ENCODE data around the gene PARD3. TPM values are rescaled to one million over a fixed set of nuclear protein-coding genes. Genes with fewer than 3 reads are reported as not detected.

PARD3 gene
- total and polyA plus RNA-seq, 2 experiments from 2014 or later, result 47.2 to 59.7 TPM

- TF ChIP-seq CTCF (IDR thresholded peaks at IDR 0.05; ENCODE audit: poor library complexity) (no peak), EZH2 (IDR thresholded peaks at IDR 0.05; ENCODE audit: borderline replicate concordance) (no peak), EZH2phosphoT487 (IDR thresholded peaks at IDR 0.05; ENCODE audit: low read depth, severe bottlenecking, unreplicated experiment) (no peak)
- Histone ChIP-seq H4K20me1 (ENCODE audit: insufficient read depth, poor library complexity, severe bottlenecking) (peaks cover under 1% of the 10 kb centered on the region), H3K36me3 (replicated peaks; ENCODE audit: insufficient read depth, low read depth) (no peaks in the 10 kb centered on the region), H2AFZ (no peak overlapping the region), H3K4me3 (no peak overlapping the region), H3K4me2 (no peak overlapping the region), H3K9me3 (ENCODE audit: low read depth) (no peaks in the 10 kb centered on the region), H3K79me2 (peaks cover 87% of the 10 kb centered on the region), H3K27ac (no peak overlapping the region), H3K4me1 (ENCODE audit: insufficient read depth) (no peaks in the 10 kb centered on the region), H3K9me2 (replicated peaks; ENCODE audit: insufficient read depth) (no peaks in the 10 kb centered on the region), H3K27me3 (no peaks in the 10 kb centered on the region)
- no peak for DNase-seq (ENCODE audit: low spot score)
- WGBS (ENCODE audit: low lambda C conversion rate, missing lambda C conversion rate), result 88% methylated on average over 2 of the region's 2 CpGs
Observed at GRCh38 chr10:34618611-34619010, 196.5 kb downstream of the PARD3 start.

GRCh38 chr10:34615770-34616169, 199.3 kb downstream of the PARD3 start:
- Histone ChIP-seq H3K4me2 (no peak overlapping the region), H4K20me1 (ENCODE audit: insufficient read depth, poor library complexity, severe bottlenecking) (peaks cover 5% of the 10 kb centered on the region), H3K27me3 (no peaks in the 10 kb centered on the region), H3K9me2 (replicated peaks; ENCODE audit: insufficient read depth) (no peaks in the 10 kb centered on the region), H3K27ac (no peak overlapping the region), H3K36me3 (replicated peaks; ENCODE audit: insufficient read depth, low read depth) (no peaks in the 10 kb centered on the region), H3K4me1 (ENCODE audit: insufficient read depth) (no peaks in the 10 kb centered on the region), H3K4me3 (no peak overlapping the region), H3K79me2 (peaks cover 84% of the 10 kb centered on the region), H2AFZ (no peak overlapping the region), H3K9me3 (ENCODE audit: low read depth) (no peaks in the 10 kb centered on the region)
- no peak for DNase-seq (ENCODE audit: low spot score)
- TF ChIP-seq EZH2 (IDR thresholded peaks at IDR 0.05; ENCODE audit: borderline replicate concordance) (no peak), EZH2phosphoT487 (IDR thresholded peaks at IDR 0.05; ENCODE audit: low read depth, severe bottlenecking, unreplicated experiment) (no peak), CTCF (IDR thresholded peaks at IDR 0.05; ENCODE audit: poor library complexity) (no peak)
- 98% methylated on average over 3 of the region's 3 CpGs for WGBS (ENCODE audit: low lambda C conversion rate, missing lambda C conversion rate)

GRCh38 chr10:34613491-34613890, 201.6 kb downstream of the PARD3 start:
- Histone ChIP-seq H3K4me1 (ENCODE audit: insufficient read depth) (no peaks in the 10 kb centered on the region), H3K27me3 (no peaks in the 10 kb centered on the region), H2AFZ (no peak overlapping the region), H3K4me3 (no peak overlapping the region), H3K4me2 (no peak overlapping the region), H3K27ac (no peak overlapping the region), H3K9me2 (replicated peaks; ENCODE audit: insufficient read depth) (no peaks in the 10 kb centered on the region), H3K9me3 (ENCODE audit: low read depth) (no peaks in the 10 kb centered on the region), H3K36me3 (replicated peaks; ENCODE audit: insufficient read depth, low read depth) (no peaks in the 10 kb centered on the region), H4K20me1 (ENCODE audit: insufficient read depth, poor library complexity, severe bottlenecking) (peaks cover 5% of the 10 kb centered on the region), H3K79me2 (peaks cover 84% of the 10 kb centered on the region)
- WGBS (ENCODE audit: low lambda C conversion rate, missing lambda C conversion rate), result 77% methylated on average over 3 of the region's 3 CpGs
- TF ChIP-seq CTCF (IDR thresholded peaks at IDR 0.05; ENCODE audit: poor library complexity), result no peak
- no peak for TF ChIP-seq EZH2phosphoT487 (IDR thresholded peaks at IDR 0.05; ENCODE audit: low read depth, severe bottlenecking, unreplicated experiment)
- TF ChIP-seq EZH2 (IDR thresholded peaks at IDR 0.05; ENCODE audit: borderline replicate concordance), result no peak
- no peak for DNase-seq (ENCODE audit: low spot score)

- H2AFZ ChIP-seq, result no peak overlapping the region
- H3K4me3 ChIP-seq, result no peak overlapping the region
- no peak for TF ChIP-seq EZH2phosphoT487 (IDR thresholded peaks at IDR 0.05; ENCODE audit: low read depth, severe bottlenecking, unreplicated experiment)
- TF ChIP-seq EZH2 (IDR thresholded peaks at IDR 0.05; ENCODE audit: borderline replicate concordance), result no peak
- TF ChIP-seq CTCF (IDR thresholded peaks at IDR 0.05; ENCODE audit: poor library complexity), result no peak
- no peaks in the 10 kb centered on the region for H3K27me3 ChIP-seq
- no peaks in the 10 kb centered on the region for H3K9me2 ChIP-seq (replicated peaks; ENCODE audit: insufficient read depth)
- DNase-seq (ENCODE audit: low spot score), result no peak
- H3K36me3 ChIP-seq (replicated peaks; ENCODE audit: insufficient read depth, low read depth), result no peaks in the 10 kb centered on the region
- no peaks in the 10 kb centered on the region for H3K9me3 ChIP-seq (ENCODE audit: low read depth)
- H3K4me2 ChIP-seq, result no peak overlapping the region
- no peak overlapping the region for H3K27ac ChIP-seq
- WGBS (ENCODE audit: low lambda C conversion rate, missing lambda C conversion rate), result 100% methylated on average over 1 of the region's 1 CpG
- no peaks in the 10 kb centered on the region for H3K4me1 ChIP-seq (ENCODE audit: insufficient read depth)
- H4K20me1 ChIP-seq (ENCODE audit: insufficient read depth, poor library complexity, severe bottlenecking), result peaks cover 6% of the 10 kb centered on the region
- peaks cover 84% of the 10 kb centered on the region for H3K79me2 ChIP-seq
Observed at GRCh38 chr10:34612938-34613337, 202.2 kb downstream of the PARD3 start.
